ENCODE results near the gene INTS14. TPM values are rescaled to one million over a fixed set of nuclear protein-coding genes. Genes with fewer than 3 reads are reported as not detected.

The INTS14 gene
- total RNA-seq (2014; rRNA removed; shearing (Covaris generic)) = 41.6 and 66.7 TPM in 2 replicates

GRCh38 chr15:65610871-65611718, at the start of gene INTS14:
INTS14 (minus strand) TSS chr15:65611131; CDS start chr15:65607380, 3,751 bp downstream.

GRCh38 chr15:65621638-65622037, 10.7 kb upstream of the INTS14 start, which contains the start of gene SLC24A1:
SLC24A1 (plus strand) TSS chr15:65621938; CDS start chr15:65624081, 2,143 bp downstream.

GRCh38 chr15:65530318-65531111, 80.4 kb downstream of the INTS14 start, which contains the start of gene HACD3:
HACD3 (plus strand) TSS chr15:65530463; CDS start chr15:65530632, 169 bp downstream.

Small RNAs within 50 kb of the gene (small RNA-seq; reads per million reads assigned to genes)
- gene RNU6-19P = not detected

Other genes with a start within 250 kb of the INTS14 start
- 0.08 TPM in 1 of 2 replicates, not detected in the other for gene IGDCC3, start 233.1 kb downstream of the INTS14 start, total RNA-seq (2014; rRNA removed; shearing (Covaris generic))
- 0.11 TPM in 1 of 2 replicates, not detected in the other for gene IGDCC4, start 188.2 kb downstream of the INTS14 start, total RNA-seq (2014; rRNA removed; shearing (Covaris generic))
- gene DPP8, start 93.4 kb downstream of the INTS14 start, total RNA-seq (2014; rRNA removed; shearing (Covaris generic)) = 28.9 and 38.4 TPM in 2 replicates
- 71.4 and 72.0 TPM in 2 replicates for gene HACD3, start 80.7 kb downstream of the INTS14 start, total RNA-seq (2014; rRNA removed; shearing (Covaris generic))
- 5.5 and 8.8 TPM in 2 replicates for gene SLC24A1, start 10.8 kb upstream of the INTS14 start, total RNA-seq (2014; rRNA removed; shearing (Covaris generic))
- gene DENND4A, start 181.2 kb upstream of the INTS14 start, total RNA-seq (2014; rRNA removed; shearing (Covaris generic)) = 19.8 and 27.9 TPM in 2 replicates

Data from A375 (cell line).